HG03280 (cell line): ENCODE measurements around the gene CUL4A.
A peak's percentile ranks its signal among the peaks of the same experiment; 100 is the strongest.
"Not testable (repeated sequence)": the region's sequence is repeated elsewhere in the genome, so short reads cannot be mapped to it uniquely, and the experiment has no call there.

ENCODE experiments used
- ATAC-seq: cut with Tn5 transposase; IDR thresholded peaks from one replicate; pipeline ENCODE4 v1.9.1; 2021; ENCODE audit warnings: mild to moderate bottlenecking, moderate library complexity; ENCODE audit not compliant: unreplicated experiment

CUL4A gene

GRCh38 chr13:113209336-113209758, at the start of gene CUL4A:
Gene CUL4A, plus strand, starts transcription at chr13:113209613. Its CDS starts 15 bp downstream, at chr13:113209628.
- ATAC-seq = peak; percentile 42

- ATAC-seq = no peak
These were observed 49.7 kb upstream of the CUL4A start for GRCh38 chr13:113159701-113160100.

GRCh38 chr13:113160983-113161382, 48.4 kb upstream of the CUL4A start:
- no peak for ATAC-seq

GRCh38 chr13:113161433-113161832, 48.0 kb upstream of the CUL4A start:
- ATAC-seq = no peak

DNA sequence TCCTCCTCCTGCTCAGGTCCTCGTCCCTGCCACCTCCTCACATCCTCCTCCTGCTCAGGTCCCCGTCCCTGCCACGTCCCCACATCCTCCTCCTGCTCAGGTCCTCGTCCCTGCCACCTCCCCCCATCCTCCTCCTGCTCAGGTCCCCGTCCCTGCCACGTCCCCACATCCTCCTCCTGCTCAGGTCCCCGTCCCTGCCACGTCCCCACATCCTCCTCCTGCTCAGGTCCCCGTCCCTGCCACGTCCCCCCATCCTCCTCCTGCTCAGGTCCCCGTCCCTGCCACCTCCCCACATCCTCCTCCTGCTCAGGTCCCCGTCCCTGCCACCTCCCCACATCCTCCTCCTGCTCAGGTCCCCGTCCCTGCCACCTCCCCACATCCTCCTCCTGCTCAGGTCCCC, 47.4 kb upstream of the CUL4A start:
- not testable (repeated sequence) for ATAC-seq

DNA sequence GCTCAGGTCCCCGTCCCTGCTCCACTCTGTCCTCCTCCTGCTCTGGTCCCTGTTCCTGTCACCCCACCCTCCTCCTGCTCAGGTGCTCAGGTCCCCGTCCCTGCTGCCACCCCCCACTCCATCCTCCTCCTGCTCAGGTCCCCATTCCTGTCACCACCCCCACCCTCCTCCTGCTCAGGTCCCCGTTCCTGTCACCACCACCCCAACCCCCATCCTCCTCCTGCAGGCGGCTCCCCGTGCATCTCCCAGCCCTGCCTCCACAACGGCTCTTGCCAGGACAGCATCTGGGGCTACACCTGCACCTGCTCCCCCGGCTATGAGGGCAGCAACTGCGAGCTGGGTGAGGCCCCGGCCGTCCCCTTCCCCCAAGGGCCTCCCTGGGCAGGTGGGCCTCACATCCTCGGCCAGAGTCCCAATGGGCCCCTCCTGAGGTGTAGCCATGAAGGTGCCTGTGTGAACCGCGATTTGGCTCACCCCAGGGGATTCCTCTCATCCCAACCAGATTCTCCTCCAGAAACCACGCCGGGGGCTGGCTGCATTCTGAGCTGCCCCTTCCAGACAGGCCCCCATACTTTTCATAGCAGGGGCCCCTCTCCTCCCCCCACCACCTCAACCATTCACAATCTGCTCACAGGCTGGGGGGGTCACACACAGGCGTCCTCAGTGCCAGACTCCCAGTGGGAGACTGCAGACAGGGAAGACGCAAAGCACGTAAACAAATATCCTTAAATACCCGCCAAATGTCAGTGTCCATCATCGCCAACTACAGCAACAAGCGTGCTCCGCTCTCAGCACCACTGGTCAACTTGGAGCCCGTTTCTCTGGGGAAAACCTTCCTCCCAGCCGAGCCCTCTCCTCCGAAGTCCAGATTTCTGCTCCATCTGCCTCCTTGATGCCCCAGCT, 46.4 kb upstream of the CUL4A start:
- no peak for ATAC-seq

DNA sequence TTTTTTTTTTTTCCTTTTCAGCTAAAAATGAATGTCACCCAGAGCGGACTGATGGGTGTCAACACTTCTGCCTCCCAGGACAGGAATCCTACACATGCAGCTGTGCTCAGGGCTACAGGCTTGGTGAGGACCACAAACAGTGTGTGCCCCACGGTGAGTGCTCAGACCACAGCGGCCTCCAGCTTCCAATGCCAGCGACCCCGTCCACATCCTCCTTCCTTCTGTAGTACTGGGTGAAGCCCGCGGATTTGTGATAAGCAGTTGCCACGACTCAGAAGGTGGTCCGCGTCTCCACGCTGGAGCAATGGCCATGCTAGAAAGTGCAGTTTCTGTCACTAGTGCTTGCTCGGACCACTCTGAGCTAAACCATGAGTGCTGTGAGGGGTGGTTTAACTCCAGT, 44.9 kb upstream of the CUL4A start:
- no peak for ATAC-seq

DNA sequence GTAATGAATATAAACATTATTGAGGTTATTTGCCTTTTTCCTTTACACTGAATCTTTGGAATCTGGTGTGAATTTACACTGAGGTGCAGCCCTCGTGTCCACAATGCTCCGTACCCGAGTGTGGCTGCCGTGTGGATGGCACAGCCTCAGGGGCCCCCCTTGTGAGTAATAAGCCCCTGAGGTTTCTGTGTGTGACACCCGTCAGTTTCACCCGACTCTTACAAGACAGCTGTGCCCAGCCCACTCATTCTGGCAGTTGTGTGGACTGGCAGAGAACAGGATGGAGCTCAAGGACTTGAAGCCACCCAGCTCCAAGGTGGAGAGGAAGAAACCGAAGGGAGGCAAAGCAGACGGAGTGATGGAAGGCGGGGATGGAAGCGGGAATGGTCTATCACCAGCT, 43.1 kb upstream of the CUL4A start:
- ATAC-seq = no peak

DNA sequence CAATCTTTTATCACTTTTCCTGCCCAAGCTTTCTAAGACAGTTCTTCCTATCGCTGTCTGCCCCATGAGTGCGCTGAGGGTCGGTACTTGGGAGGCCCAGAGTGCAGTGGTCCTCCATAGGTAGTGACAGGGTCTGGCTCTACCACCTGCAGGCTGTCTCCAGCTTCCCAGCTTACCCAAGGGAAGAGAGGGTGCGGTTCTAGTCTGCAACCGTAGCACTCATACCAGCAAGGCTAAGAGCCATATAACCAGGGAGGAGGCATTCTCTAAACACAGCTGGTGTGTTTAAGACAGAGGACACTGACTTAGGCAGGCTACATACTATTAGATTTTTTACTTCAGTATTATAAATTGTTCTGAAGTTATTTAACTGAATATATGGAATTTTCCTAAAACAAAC, 42.7 kb upstream of the CUL4A start:
- no peak for ATAC-seq

DNA sequence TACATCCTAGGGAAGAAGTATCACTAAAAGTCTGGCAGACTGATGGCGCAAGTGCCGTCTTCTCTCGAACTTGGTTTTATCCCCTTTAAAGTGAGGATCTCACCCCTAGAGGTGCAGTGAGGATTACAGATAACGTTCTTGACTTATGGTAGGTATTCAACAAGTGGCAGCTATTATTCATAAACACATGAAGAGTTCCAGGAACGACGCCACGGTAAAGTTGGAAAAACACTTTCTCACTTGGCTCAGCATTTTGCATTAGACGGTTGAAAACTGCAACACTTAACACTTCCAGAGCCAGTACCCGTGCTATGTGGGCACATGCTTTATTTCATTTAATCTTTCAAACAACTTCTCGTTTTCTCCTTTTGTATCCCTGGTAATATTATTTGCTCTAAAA, 42.3 kb upstream of the CUL4A start:
- ATAC-seq = no peak

DNA sequence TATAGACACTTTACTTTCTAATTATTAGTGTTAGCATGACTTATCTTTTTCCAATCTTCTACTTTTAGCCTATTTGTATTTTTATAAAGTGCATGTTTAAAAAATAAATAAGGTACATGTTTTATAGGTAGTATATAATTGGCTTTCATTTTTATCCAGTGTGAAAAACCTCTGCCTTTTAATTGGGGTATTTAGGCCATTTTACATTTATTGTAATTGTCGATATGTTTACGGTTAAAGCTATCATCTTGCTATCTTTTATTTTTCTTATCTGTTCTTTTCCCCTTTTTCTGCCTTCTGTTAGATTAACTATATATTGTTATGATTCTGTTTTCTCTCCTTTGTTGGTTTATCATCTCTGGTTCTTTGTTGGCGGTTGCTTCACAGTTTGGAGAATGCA, 41.8 kb upstream of the CUL4A start:
- ATAC-seq = no peak

GRCh38 chr13:113168211-113168610, 41.2 kb upstream of the CUL4A start:
- ATAC-seq = no peak

DNA sequence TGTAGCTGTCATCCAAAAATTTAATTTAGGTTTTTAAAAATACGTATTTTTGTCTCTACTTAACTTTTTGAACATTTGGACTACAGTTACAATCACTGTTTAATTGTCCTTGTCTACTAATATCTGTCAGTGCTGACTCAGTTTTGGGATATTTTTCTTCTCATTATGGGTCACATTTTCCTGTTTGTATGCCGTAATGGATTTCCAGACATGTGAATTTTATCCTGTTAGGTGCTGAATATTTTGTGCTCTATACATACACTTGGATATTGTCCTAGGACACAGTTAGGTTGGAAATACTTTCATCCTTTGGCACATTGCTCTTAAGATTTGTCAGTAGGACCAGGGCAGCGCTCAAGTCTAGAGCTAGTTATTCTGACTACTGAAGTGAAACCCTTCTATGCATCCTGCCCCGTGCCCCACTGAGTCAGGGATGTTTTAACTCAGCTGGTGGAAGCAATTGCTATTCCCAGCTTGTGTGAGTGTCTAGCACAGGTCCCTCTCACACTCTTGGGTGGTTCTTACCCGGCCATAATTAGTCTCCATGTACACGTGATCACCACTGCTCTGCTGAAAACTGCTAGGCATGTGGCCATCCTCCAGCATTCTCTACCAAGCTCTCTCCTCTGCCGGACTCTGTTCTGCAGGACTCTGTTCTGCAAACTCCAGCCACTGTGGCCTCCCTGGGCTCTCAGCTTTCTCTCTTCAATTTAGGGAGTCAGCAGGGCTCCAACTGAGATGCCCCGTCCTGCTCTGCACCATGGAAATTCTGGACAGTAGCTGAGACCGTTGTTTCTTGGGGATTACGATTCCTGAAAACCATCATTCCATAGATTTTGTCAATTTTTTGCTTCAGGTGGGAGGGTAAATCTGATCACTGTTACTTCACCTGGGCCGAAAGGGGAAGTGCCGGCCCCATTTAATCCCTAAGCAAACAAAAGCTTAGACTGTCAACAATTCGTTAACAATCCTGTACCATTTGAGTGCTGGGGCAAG, 39.8 kb upstream of the CUL4A start:
- ATAC-seq = no peak

GRCh38 chr13:113170511-113170910, 38.9 kb upstream of the CUL4A start:
- no peak for ATAC-seq

DNA sequence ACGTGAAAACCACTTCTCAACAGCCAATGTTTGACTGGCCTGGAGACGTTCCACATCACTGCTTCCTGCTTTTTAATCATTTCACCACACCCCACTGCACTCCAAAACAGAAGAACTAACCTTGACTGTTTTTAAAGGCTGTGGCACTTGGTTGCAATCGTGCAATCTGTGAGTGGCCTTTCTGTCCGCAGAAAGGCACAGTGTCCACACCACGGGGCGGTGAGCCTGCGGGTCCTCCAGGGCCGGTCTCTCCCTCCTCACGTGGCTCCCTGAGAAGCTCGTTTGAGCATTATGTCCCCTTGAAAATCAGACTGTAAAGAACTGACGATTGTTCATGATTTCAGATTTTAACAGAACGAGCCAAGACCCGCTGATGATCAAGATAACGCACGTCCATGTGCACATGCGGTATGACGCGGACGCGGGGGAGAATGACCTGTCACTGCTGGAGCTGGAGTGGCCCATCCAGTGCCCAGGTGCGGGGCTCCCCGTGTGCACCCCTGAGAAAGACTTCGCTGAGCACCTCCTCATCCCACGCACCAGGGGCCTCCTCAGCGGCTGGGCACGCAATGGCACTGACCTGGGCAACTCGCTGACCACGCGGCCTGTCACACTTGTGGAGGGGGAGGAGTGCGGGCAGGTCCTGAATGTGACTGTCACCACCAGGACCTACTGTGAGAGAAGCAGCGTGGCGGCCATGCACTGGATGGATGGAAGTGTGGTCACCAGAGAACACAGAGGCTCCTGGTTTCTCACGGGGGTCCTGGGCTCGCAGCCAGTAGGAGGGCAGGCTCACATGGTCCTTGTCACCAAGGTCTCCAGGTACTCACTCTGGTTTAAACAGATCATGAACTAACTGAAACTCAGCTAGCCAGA, 37.9 kb upstream of the CUL4A start:
- ATAC-seq = no peak

DNA sequence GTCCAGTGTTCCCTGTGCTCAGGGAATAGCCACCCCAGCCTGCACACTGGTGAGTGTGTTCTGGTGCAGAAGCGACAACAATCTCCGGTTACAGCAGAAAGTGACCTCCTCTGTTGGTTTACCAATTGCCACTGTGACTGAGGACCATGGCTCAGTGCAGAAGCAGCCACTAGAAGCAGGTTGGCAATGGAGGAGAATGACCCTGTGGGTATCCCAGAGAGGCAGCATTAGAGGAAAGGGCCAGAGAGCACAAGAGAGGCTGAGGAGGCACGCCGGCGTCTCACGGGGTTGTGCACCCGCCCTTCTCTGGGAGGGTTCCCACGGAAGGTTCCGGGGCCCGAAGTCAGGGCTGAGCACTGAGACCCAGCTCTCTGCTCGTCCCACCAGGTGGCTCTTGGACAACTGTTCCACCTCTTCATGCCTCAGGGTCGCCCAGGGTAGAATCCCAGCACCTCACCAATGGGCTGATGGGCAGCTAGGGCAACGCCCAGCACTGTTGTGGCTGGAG, 36.9 kb upstream of the CUL4A start:
- no peak for ATAC-seq

DNA sequence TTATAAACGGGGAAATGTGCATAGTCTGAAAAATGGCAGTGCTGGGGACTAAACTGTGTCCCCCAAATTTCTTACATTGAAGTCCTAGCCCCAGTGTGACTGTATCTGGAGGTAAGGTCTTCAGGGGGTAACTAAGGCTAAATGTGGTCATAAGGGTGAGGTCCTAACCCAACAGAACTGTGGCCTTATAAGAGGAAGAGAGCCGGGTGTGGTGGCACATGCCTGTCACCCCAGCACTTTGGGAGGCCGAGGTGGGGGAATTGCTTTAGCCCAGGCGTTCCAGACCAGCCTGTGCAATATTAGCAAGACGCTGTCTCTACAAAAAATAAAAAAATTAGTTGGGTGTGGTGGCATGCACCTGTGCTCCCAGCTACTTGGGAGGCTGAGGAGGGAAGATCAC, 33.1 kb upstream of the CUL4A start:
- ATAC-seq = no peak

GRCh38 chr13:113176822-113177221, 32.6 kb upstream of the CUL4A start:
- no peak for ATAC-seq

- no peak for ATAC-seq
These were observed 31.1 kb upstream of the CUL4A start for GRCh38 chr13:113178070-113178895.

DNA sequence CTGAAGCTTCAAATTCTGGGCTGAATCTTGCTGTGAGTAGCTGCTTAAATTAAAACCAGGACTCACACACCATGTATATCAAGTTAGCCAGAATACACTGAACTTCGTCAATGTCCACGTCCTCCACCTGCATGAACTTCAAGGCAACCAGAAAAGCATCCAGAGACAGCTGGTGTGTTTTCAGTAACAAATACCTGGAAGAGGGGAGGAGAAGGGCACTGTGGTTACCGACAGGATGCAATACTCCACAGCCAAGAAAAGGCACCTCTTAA, 30.6 kb upstream of the CUL4A start:
- ATAC-seq = no peak
